Right lobe of liver (tissue), 6 donors: ENCODE results near the gene CUL5. TPM values are rescaled to one million over a fixed set of nuclear protein-coding genes. Genes with fewer than 3 reads are reported as not detected.

Experiments used
- ATAC-seq, 4 donors: fragments of 200-7000 bp; cut with Tn5 transposase; one replicate each; pipeline ENCODE4 v1.9.1; 2020; ENCODE audit warnings: mild to moderate bottlenecking in 4 of 4, moderate library complexity in 4 of 4
- DNase-seq, 3 donors: peaks; one replicate each; pipeline ENCODE4 v3.0.0-alpha.2; 2020
- H3K27ac ChIP-seq, 3 donors: fragments of 200-600 bp; one replicate each; pipeline ENCODE4 v1.8.0; 2022
- H3K27me3 ChIP-seq, 2 donors: fragments of 200-600 bp; one replicate each; pipeline ENCODE4 v1.8.0; 2022
- H3K36me3 ChIP-seq, 4 donors: fragments of 200-600 bp; sonication (generic) in 1 of 4; one replicate each; pipeline versions ENCODE4 v1.5.1 to v1.8.0; 2017 to 2022; ENCODE audit warnings: control low read depth in 1 of 4
- H3K4me1 ChIP-seq, 4 donors: fragments of 200-600 bp; sonication (generic) in 1 of 4; one replicate each; pipeline versions ENCODE4 v1.5.1 to v1.8.0; 2017 to 2022; ENCODE audit warnings: control low read depth in 1 of 4
- H3K4me3 ChIP-seq, 3 donors: fragments of 200-600 bp; one replicate each; pipeline ENCODE4 v1.8.0; 2022
- H3K9me3 ChIP-seq, 4 donors: fragments of 200-600 bp; sonication (generic) in 1 of 4; one replicate each; pipeline versions ENCODE4 v1.5.1 to v1.8.0; 2017 to 2022; ENCODE audit warnings: control low read depth in 1 of 4
- POLR2A ChIP-seq: fragments of 450-650 bp; IDR thresholded peaks from one replicate; pipeline ENCODE4 v1.6.1; 2017; ENCODE audit warnings: antibody characterized with exemption, mild to moderate bottlenecking
- WGBS: methylation state at CpG from one replicate; pipeline ENCODE4 v1.1.6; 2018; ENCODE audit warnings: low coverage, low lambda C conversion rate; ENCODE audit not compliant: insufficient coverage; ENCODE audit errors: missing lambda C conversion rate; 5-methylcytosine and 5-hydroxymethylcytosine counted together
- intact Hi-C, 2 donors: fragments of 100-400 bp; cut with DNase I; formaldehyde crosslinking; loops; one replicate each; pipeline versions ENCODE4 v1.11.2 to v1.14.1; 2022
- total RNA-seq, 6 experiments: library from RNA; depleted of rRNA in 2 of 6; stranded (reverse); fragments of >200 nt in 2 of 6; fragmentation: NEBNext Ultra II Directional in 3 of 6; extraction: Animal tissue kit (Norgen Biotek cat#: 25700) in 3 of 6; gene quantifications; one replicate each; pipeline versions ENCODE4 v1.1.0 to v1.2.4, GENCODE V29; 2016 to 2023
- TF ChIP-seq, protein P1 (sequence below), 4 donors: fragments of 200-600 bp in 3 of 4; fragments of 450-650 bp in 1 of 4; IDR thresholded peaks; one replicate each; pipeline versions ENCODE4 v1.5.1 to v1.8.0; 2016 to 2022; ENCODE audit warnings: antibody characterized with exemption in 4 of 4, mild to moderate bottlenecking in 2 of 4
- donor health status: DM: no; HTN: yes; CAD: no.
- donor health status: DM: no; HTN: no; CAD: no.
- donor health status: DM: no; HTN: no; CAD: no.
- donor health status: DM: no; HTN: yes; CAD: no.
- donor health status: DM: no; HTN: yes; CAD: no.

CUL5 gene
- total RNA-seq, 6 experiments from 2014 or later = 14.0 to 20.2 (median 17.8) TPM

DNA sequence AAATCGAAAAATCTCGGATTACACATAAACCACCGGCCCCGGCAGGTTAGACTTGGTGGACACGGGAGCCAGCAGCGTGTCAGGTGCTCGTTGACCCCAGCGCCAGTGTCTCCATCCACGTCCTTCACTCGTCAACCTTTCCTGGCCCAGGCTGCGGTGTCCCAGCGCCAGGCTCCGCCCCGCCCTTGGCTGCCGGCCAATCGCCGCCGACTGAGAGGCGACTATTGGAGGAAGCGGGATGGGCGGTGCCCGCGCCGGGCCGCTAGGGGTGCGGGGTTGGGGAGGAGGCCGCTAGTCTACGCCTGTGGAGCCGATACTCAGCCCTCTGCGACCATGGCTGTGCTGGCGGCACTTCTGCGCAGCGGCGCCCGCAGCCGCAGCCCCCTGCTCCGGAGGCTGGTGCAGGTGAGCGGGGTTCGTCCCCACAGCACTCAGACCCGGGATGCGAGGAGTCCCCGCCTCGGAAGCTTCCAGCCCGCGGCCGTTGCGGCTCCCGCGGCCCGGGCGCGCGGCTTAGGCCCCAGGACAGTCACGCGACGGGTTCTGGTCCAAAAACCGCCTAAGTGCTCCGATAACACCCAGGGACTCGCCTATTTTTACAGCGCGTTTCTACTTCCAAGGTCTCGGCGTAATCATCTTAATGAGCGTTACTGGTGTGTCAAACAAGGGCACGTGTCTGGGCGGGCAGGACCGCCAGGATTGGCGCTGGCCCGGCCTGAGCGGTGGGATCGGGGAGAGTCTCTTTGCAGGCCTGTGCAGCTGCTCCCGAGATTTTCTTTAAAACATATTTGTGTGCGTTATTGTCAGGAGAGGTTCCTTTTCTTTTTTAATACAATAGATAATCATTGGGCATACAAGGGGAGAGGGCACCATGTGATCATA, 112.8 kb downstream of the CUL5 start, which contains the start of gene ACAT1:
ACAT1 (plus strand) TSS at position 294 of the 882 bp plus-strand sequence; CDS start at position 334, 40 bp downstream.
- intact Hi-C loops = no loop called here
- Histone ChIP-seq H3K9me3 (no peaks in the 10 kb centered on the region), H3K27ac (peak within 1 kb of the TSS; percentile 95 to 99 (median 99)), H3K27me3 (no peaks in the 10 kb centered on the region), H3K4me1 (peaks cover 0 to 30% (median 9%) of the 10 kb centered on the region in 4 donors), H3K4me3 (peak within 1 kb of the TSS; percentile 76 to 91 (median 86)), H3K36me3 (no peaks in the 10 kb centered on the region)
- TF ChIP-seq POLR2A = peak; percentile 99
- TF ChIP-seq, protein P1, sequence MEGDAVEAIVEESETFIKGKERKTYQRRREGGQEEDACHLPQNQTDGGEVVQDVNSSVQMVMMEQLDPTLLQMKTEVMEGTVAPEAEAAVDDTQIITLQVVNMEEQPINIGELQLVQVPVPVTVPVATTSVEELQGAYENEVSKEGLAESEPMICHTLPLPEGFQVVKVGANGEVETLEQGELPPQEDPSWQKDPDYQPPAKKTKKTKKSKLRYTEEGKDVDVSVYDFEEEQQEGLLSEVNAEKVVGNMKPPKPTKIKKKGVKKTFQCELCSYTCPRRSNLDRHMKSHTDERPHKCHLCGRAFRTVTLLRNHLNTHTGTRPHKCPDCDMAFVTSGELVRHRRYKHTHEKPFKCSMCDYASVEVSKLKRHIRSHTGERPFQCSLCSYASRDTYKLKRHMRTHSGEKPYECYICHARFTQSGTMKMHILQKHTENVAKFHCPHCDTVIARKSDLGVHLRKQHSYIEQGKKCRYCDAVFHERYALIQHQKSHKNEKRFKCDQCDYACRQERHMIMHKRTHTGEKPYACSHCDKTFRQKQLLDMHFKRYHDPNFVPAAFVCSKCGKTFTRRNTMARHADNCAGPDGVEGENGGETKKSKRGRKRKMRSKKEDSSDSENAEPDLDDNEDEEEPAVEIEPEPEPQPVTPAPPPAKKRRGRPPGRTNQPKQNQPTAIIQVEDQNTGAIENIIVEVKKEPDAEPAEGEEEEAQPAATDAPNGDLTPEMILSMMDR (IDR thresholded peaks at IDR 0.05) = peak in 3 of 4 donors; percentile 17 to 64 (median 36)
- whole genome bisulfite sequencing = 0% methylated on average over 10 of the region's 73 CpGs
- ATAC-seq = peak; percentile 80 to 95 (median 86)
- peak; percentile 99 to 100 (median 100) for DNase-seq

DNA sequence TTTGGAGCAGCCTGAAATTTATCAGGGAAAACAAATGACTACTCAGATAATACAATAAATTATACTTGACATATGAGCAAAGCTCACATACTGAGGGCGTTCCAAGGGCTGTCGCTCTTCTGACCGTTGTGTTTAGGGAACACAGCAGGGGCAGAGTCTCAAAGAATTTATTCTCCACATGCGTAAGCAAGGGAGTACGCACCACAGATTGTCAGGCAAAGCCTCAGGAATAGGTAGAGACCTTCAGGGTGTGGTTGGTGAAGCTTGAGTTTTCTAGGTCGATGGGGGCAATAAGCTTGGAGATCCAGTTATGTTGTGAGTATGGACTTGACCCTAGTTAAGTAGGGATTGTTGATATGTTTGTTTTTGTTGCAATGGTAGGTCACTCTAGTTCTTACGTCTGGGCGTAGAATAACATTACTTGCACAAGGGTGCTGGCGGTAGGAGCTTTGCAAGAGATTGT, 113.5 kb downstream of the CUL5 start:
- 17% methylated on average over 9 of the region's 9 CpGs for WGBS
- DNase-seq = peak in 1 of 3 donors; percentile 63
- no peaks in the 10 kb centered on the region for H3K36me3 ChIP-seq
- intact Hi-C loops = no loop called here
- peak overlapping the region; percentile 95 to 99 (median 99) for H3K27ac ChIP-seq
- ATAC-seq = peak; percentile 9 to 54 (median 46)
- H3K27me3 ChIP-seq = no peaks in the 10 kb centered on the region
- no peaks in the 10 kb centered on the region for H3K9me3 ChIP-seq
- peaks cover 0 to 36% (median 12%) of the 10 kb centered on the region in 4 donors for H3K4me1 ChIP-seq
- peak overlapping the region; percentile 76 to 91 (median 86) for H3K4me3 ChIP-seq
- peak; percentile 35 for TF ChIP-seq POLR2A
- TF ChIP-seq, protein P1 (IDR thresholded peaks at IDR 0.05) = no peak

DNA sequence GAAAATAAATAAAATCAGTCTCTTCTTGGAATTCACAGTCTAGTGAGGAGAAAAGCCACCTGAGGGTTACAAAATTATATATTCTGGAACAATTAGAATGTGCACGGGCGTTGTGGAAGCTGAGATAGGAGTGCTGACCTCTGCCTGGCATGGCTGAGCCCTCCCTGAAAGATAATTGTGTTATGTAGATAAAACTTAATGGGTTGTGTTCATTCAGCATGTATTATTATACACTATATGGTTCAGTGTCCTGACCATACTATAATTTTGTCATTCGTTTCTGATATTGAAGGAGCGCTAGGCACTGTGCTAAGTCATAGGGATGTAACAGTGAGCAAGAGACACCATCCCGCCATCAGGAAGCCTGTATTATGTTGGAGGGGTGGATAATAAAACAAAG, 116.4 kb downstream of the CUL5 start:
- Histone ChIP-seq H3K4me1 (peaks cover 0 to 47% (median 14%) of the 10 kb centered on the region in 4 donors), H3K27me3 (no peaks in the 10 kb centered on the region), H3K27ac (peak overlapping the region; percentile 95 to 99 (median 99)), H3K9me3 (no peaks in the 10 kb centered on the region), H3K4me3 (peak overlapping the region in 2 of 3 donors; percentile 0 to 86), H3K36me3 (peaks cover 0 to 5% (median under 1%) of the 10 kb centered on the region in 4 donors)
- intact Hi-C loops = no loop called here
- TF ChIP-seq, protein P1 (IDR thresholded peaks at IDR 0.05) = no peak
- no peak for TF ChIP-seq POLR2A
- no peak for DNase-seq
- WGBS = 48% methylated on average over 5 of the region's 5 CpGs
- peak in 1 of 4 donors; percentile 4 for ATAC-seq

DNA sequence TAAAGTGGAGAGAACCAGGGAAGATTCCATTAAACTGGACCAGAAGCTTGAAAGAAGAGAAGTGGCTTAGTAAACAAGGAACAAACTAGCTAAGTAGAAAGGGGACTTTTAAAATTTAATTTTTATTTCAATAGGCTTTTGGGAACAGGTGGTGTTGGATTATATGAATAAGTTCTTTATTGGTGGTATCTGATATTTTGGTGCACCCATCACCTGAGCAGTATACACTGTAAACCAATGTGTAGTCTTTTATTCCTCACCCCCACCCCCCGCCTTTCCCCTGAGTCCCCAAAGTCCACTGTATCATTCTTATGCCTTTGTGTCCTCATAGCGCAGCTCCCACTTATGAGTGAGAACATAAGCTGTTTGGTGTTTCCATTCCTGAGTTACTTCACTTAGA, 120.1 kb downstream of the CUL5 start:
- ATAC-seq = no peak
- WGBS = 100% methylated on average over 1 of the region's 2 CpGs
- intact Hi-C loops = no loop called here

More for the DNA sequence above, 120.1 kb downstream of the CUL5 start:
- TF ChIP-seq, protein P1 (IDR thresholded peaks at IDR 0.05) = no peak
- no peak for TF ChIP-seq POLR2A
- DNase-seq = no peak
- Histone ChIP-seq H3K27ac (peak overlapping the region in 1 of 3 donors; percentile 99), H3K4me1 (peaks cover 0 to 36% (median 15%) of the 10 kb centered on the region in 4 donors), H3K9me3 (no peaks in the 10 kb centered on the region), H3K27me3 (no peaks in the 10 kb centered on the region), H3K4me3 (no peak overlapping the region), H3K36me3 (peaks cover 0 to 25% (median 10%) of the 10 kb centered on the region in 4 donors)
